Endothelial cell (in vitro differentiated cells): ENCODE measurements around the gene CENATAC. TPM values are rescaled to one million over a fixed set of nuclear protein-coding genes. Genes with fewer than 3 reads are reported as not detected.

Source experiments
- DNase-seq: peaks from one replicate; pipeline ENCODE4 v3.0.0; 2021; ENCODE audit warnings: low spot score
- H3K27ac Mint-ChIP-seq: one replicate; pipeline ENCODE4 v1.8.0; 2021; ENCODE audit warnings: mixed read lengths, inconsistent platforms; ENCODE audit not compliant: unreplicated experiment
- H3K27me3 Mint-ChIP-seq: one replicate; pipeline ENCODE4 v1.8.0; 2021; ENCODE audit warnings: mild to moderate bottlenecking, moderate library complexity, mixed read lengths, inconsistent platforms; ENCODE audit not compliant: unreplicated experiment
- H3K36me3 Mint-ChIP-seq: one replicate; pipeline ENCODE4 v1.8.0; 2021; ENCODE audit warnings: mild to moderate bottlenecking, low read depth, mixed read lengths, inconsistent platforms; ENCODE audit not compliant: unreplicated experiment
- H3K4me1 Mint-ChIP-seq: one replicate; pipeline ENCODE4 v1.8.0; 2021; ENCODE audit warnings: mild to moderate bottlenecking, mixed read lengths, inconsistent platforms; ENCODE audit not compliant: unreplicated experiment
- H3K4me3 Mint-ChIP-seq: one replicate; pipeline ENCODE4 v1.8.0; 2021; ENCODE audit warnings: mild to moderate bottlenecking, mixed read lengths, inconsistent platforms; ENCODE audit not compliant: unreplicated experiment
- H3K9me3 Mint-ChIP-seq: one replicate; pipeline ENCODE4 v1.8.0; 2021; ENCODE audit warnings: mixed read lengths, inconsistent platforms; ENCODE audit not compliant: unreplicated experiment
- CTCF ChIP-seq: fragments of 200-600 bp; sonication (generic); IDR thresholded peaks from one replicate; pipeline ENCODE4 v1.5.0; 2021; ENCODE audit warnings: antibody characterized with exemption; ENCODE audit not compliant: unreplicated experiment
- total RNA-seq: library from RNA; stranded (reverse); fragmentation: NEBNext Ultra II Directional; extraction: Animal tissue kit (Norgen Biotek cat#: 25700); gene quantifications from one replicate; pipeline ENCODE4 v1.2.1, GENCODE V29; 2021; ENCODE audit not compliant: unreplicated experiment

CENATAC gene
- total RNA-seq, 1 donor from 2014 or later, result 34.7 TPM

DNA sequence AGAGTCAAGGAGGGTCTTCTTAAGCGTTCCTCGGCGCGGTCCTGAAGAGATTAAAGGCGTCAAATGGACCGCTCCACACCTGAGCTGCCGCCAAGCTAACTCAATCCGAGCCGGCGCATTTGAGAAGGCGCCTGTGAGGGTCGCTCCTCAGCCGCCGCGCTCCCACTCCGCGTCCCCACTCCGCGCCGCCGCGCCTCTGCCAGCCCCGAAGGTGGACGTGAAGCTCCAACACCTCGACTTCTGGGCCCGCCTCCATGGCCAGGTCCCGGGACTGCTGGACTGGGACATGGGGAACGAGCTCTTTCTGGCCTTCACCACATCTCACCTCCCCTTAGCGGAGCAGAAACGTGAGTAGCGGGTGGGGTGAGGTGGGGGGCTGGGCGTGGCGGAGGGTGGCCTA is 26.3 kb upstream of the CENATAC start, which contains the start of gene FOXR1:
TSS of gene FOXR1 (plus strand) at position 116 of the 400 bp plus-strand sequence. CDS start at position 287, 171 bp downstream.
- no peak for TF ChIP-seq CTCF
- no peak for DNase-seq
- Mint-ChIP-seq H3K9me3 (no peaks in the 10 kb centered on the region), H3K36me3 (no peaks in the 10 kb centered on the region), H3K27ac (no peak within 1 kb of the TSS), H3K4me3 (no peak within 1 kb of the TSS), H3K27me3 (no peaks in the 10 kb centered on the region), H3K4me1 (no peaks in the 10 kb centered on the region)

DNA sequence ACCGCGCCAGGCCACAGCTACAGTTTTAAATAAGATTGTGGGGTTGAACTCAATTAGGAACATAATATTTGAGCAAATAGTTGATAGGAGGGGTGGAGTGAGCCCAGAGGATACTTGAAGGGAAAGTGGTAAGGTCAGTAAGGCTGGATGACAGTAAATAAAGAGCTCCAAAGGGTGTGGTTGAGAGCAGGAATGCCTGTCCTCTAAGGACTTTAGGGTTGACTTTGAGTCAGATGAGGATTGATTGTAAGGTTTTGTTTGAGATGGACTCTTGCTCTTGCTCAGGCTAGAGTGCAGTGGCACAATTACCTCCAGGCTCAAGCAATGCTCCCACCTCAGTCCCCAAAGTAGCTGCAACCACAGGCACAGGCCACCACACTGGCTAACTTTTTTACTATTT is 24.0 kb upstream of the CENATAC start:
- H3K9me3 Mint-ChIP-seq, result no peaks in the 10 kb centered on the region
- no peak for DNase-seq
- no peak overlapping the region for H3K4me3 Mint-ChIP-seq
- no peak overlapping the region for H3K27ac Mint-ChIP-seq
- no peaks in the 10 kb centered on the region for H3K4me1 Mint-ChIP-seq
- no peak for TF ChIP-seq CTCF
- H3K36me3 Mint-ChIP-seq, result no peaks in the 10 kb centered on the region
- peaks cover 3% of the 10 kb centered on the region for H3K27me3 Mint-ChIP-seq

- no peak for TF ChIP-seq CTCF
- H3K4me3 Mint-ChIP-seq, result no peak overlapping the region
- H3K4me1 Mint-ChIP-seq, result peaks cover 4% of the 10 kb centered on the region
- no peaks in the 10 kb centered on the region for H3K36me3 Mint-ChIP-seq
- no peak overlapping the region for H3K27ac Mint-ChIP-seq
- H3K27me3 Mint-ChIP-seq, result peaks cover 4% of the 10 kb centered on the region
- no peaks in the 10 kb centered on the region for H3K9me3 Mint-ChIP-seq
- DNase-seq, result no peak
These were observed 21.9 kb upstream of the CENATAC start for GRCh38 chr11:118975771-118976709.

GRCh38 chr11:118979434-118979833 is 18.5 kb upstream of the CENATAC start:
- Mint-ChIP-seq H3K27ac (no peak overlapping the region), H3K9me3 (no peaks in the 10 kb centered on the region), H3K36me3 (no peaks in the 10 kb centered on the region), H3K4me3 (no peak overlapping the region), H3K27me3 (peaks cover 6% of the 10 kb centered on the region), H3K4me1 (peaks cover 4% of the 10 kb centered on the region)
- TF ChIP-seq CTCF, result no peak
- DNase-seq, result no peak
